NCI-H460 (cell line): Measurements from ENCODE around the gene CCR8. TPM values are rescaled to one million over a fixed set of nuclear protein-coding genes. Genes with fewer than 3 reads are reported as not detected.
"Not testable (repeated sequence)": the region's sequence is repeated elsewhere in the genome, so short reads cannot be mapped to it uniquely, and the experiment has no call there.

Source experiments
- DNase-seq: peaks from one replicate; pipeline ENCODE4 v3.0.0-alpha.2; 2016; ENCODE audit warnings: low read depth; ENCODE audit errors: extremely low read depth
- total RNA-seq: library from RNA; depleted of rRNA; stranded (reverse); fragments of >200 nt; shearing (Covaris generic); gene quantifications from 2 replicates; pipeline ENCODE4 v1.2.3, GENCODE V29; 2014

Gene CCR8
- total RNA-seq, 1 experiment from 2014 or later, result not detected

- no peak for DNase-seq
These were observed 27.3 kb upstream of the CCR8 start for GRCh38 chr3:39302178-39302577.

- no peak for DNase-seq
These were observed 16.2 kb upstream of the CCR8 start for GRCh38 chr3:39313289-39313688.

GRCh38 chr3:39315420-39315819 lies 14.1 kb upstream of the CCR8 start:
- DNase-seq, result no peak

- DNase-seq, result no peak
These were observed 11.8 kb upstream of the CCR8 start for GRCh38 chr3:39317571-39318169.

- DNase-seq, result no peak
These were observed 11.2 kb upstream of the CCR8 start for GRCh38 chr3:39318301-39318700.

GRCh38 chr3:39319249-39319648 lies 10.3 kb upstream of the CCR8 start:
- no peak for DNase-seq

GRCh38 chr3:39321574-39321983 lies 7.9 kb upstream of the CCR8 start:
- not testable (repeated sequence) for DNase-seq

- DNase-seq, result not testable (repeated sequence)
These were observed 7.2 kb upstream of the CCR8 start for GRCh38 chr3:39322209-39322715.

- no peak for DNase-seq
These were observed 6.6 kb upstream of the CCR8 start for GRCh38 chr3:39322936-39323335.

- no peak for DNase-seq
These were observed 6.0 kb upstream of the CCR8 start for GRCh38 chr3:39323494-39323893.

GRCh38 chr3:39325236-39325635 lies 4.3 kb upstream of the CCR8 start:
- no peak for DNase-seq

- no peak for DNase-seq
These were observed 2.3 kb upstream of the CCR8 start for GRCh38 chr3:39327053-39327745.

GRCh38 chr3:39327746-39328349 lies 1.7 kb upstream of the CCR8 start:
- no peak for DNase-seq

GRCh38 chr3:39330824-39331223 lies 1.3 kb downstream of the CCR8 start:
- no peak for DNase-seq

GRCh38 chr3:39332525-39332924 lies 3.0 kb downstream of the CCR8 start:
- no peak for DNase-seq

- DNase-seq, result no peak
These were observed 4.1 kb downstream of the CCR8 start for GRCh38 chr3:39333607-39334006.

- DNase-seq, result no peak
These were observed 4.7 kb downstream of the CCR8 start for GRCh38 chr3:39334205-39334604.

GRCh38 chr3:39338201-39338600 lies 8.7 kb downstream of the CCR8 start:
- no peak for DNase-seq

- no peak for DNase-seq
These were observed 9.6 kb downstream of the CCR8 start for GRCh38 chr3:39339086-39339485.

- DNase-seq, result no peak
These were observed 13.7 kb downstream of the CCR8 start for GRCh38 chr3:39343076-39343717.

- DNase-seq, result no peak
These were observed 14.3 kb downstream of the CCR8 start for GRCh38 chr3:39343760-39344159.
